Panc1 (cell line): ENCODE data around the gene PDE4A. TPM values are rescaled to one million over a fixed set of nuclear protein-coding genes. Genes with fewer than 3 reads are reported as not detected.

Experiments used
- ATAC-seq: fragments of 200-7000 bp; cut with Tn5 transposase; 2 replicates; pipeline ENCODE4 v1.9.1; 2020; ENCODE audit warnings: mild to moderate bottlenecking, moderate library complexity
- BruUV-seq: library from RNA; stranded (reverse); fragments of 400-500 nt; replicated peaks from 2 replicates; lab custom pipeline; 2021; lab: Mats Ljungman, UMichigan
- CTCF ChIA-PET: fragments of 300-600 bp; sonication (Branson Sonifier 250); formaldehyde crosslinking; loops from one replicate; lab custom pipeline; 2022; ENCODE audit warnings: antibody characterized with exemption; lab: Charles Lee
- POLR2A ChIA-PET: fragments of 300-600 bp; sonication (Branson Sonifier 250); formaldehyde crosslinking; loops from one replicate; lab custom pipeline; 2022; ENCODE audit warnings: antibody characterized with exemption; lab: Charles Lee
- DNase-seq: peaks from one replicate; pipeline ENCODE4 v3.0.0-alpha.2; 2010; ENCODE audit warnings: low read depth, low spot score
- H3K27ac ChIP-seq: 2 replicates; pipeline ENCODE4 v1.5.1; 2011; ENCODE audit warnings: mild to moderate bottlenecking, low read length, inconsistent platforms
- H3K27me3 ChIP-seq: fragments of 200-500 bp; sonication (Bioruptor generic); 2 replicates; pipeline ENCODE4 v1.6.0; 2014; ENCODE audit warnings: low read length, inconsistent platforms; ENCODE audit not compliant: control insufficient read depth, insufficient read depth
- H3K36me3 ChIP-seq: fragments of 200-500 bp; sonication (Bioruptor generic); 2 replicates; pipeline ENCODE4 v1.5.1; 2014; ENCODE audit warnings: inconsistent platforms, mild to moderate bottlenecking, low read length, moderate library complexity; ENCODE audit not compliant: control insufficient read depth, insufficient read depth
- H3K4me1 ChIP-seq: 2 replicates; pipeline ENCODE4 v1.5.1; 2011; ENCODE audit warnings: inconsistent platforms, mild to moderate bottlenecking, low read length, moderate library complexity; ENCODE audit not compliant: control insufficient read depth, insufficient read depth
- H3K4me3 ChIP-seq, 2 experiments: 2 replicates each; pipeline ENCODE4 v1.5.1; 2011 to 2012; ENCODE audit warnings: low read depth in 2 of 2, low read length in 2 of 2, mild to moderate bottlenecking in 2 of 2, inconsistent platforms in 1 of 2, moderate library complexity in 1 of 2
- H3K9me3 ChIP-seq: fragments of 200-500 bp; sonication (Bioruptor generic); 2 replicates; pipeline ENCODE4 v1.5.1; 2014; ENCODE audit warnings: low read depth, mild to moderate bottlenecking, inconsistent platforms, low read length, moderate library complexity; ENCODE audit not compliant: control insufficient read depth, insufficient read depth
- CTCF ChIP-seq: fragments of 450-650 bp; IDR thresholded peaks from 2 replicates; pipeline ENCODE4 v1.5.1; 2017; ENCODE audit warnings: mild to moderate bottlenecking
- POLR2AphosphoS5 ChIP-seq: IDR thresholded peaks from 2 replicates; pipeline ENCODE4 v1.6.1; 2012; ENCODE audit warnings: mild to moderate bottlenecking, low read depth, low read length, moderate library complexity
- REST ChIP-seq, 2 experiments: IDR thresholded peaks; 2 replicates each; pipeline ENCODE4 v1.6.1; 2011 to 2012; ENCODE audit warnings: low read depth in 2 of 2, control low read depth in 1 of 2, low read length in 1 of 2, mild to moderate bottlenecking in 1 of 2, moderate library complexity in 1 of 2; ENCODE audit not compliant: insufficient read depth in 1 of 2
- SIN3A ChIP-seq: IDR thresholded peaks from 2 replicates; pipeline ENCODE4 v1.6.1; 2012; ENCODE audit warnings: low read depth, mild to moderate bottlenecking, low read length, moderate library complexity, borderline replicate concordance; ENCODE audit not compliant: insufficient read depth
- TCF7L2 ChIP-seq: IDR thresholded peaks from 2 replicates; pipeline ENCODE4 v1.6.1; 2011; ENCODE audit warnings: mild to moderate bottlenecking, low read depth, low read length, inconsistent platforms
- in situ Hi-C: cut with HindIII; loops from 2 replicates; pipeline ENCODE4 v1.10.0; 2016; ENCODE audit warnings: low sequenced_read_pairs, low pct_unique_long_range_greater_than_20kb
- intact Hi-C: fragments of 100-400 bp; cut with micrococcal nuclease; formaldehyde crosslinking; loops from one replicate; pipeline ENCODE4 v1.10.0; 2022; ENCODE audit not compliant: unreplicated experiment
- total RNA-seq: library from RNA; stranded (reverse); gene quantifications from one replicate; pipeline ENCODE4 v1.2.1, GENCODE V29; 2021; ENCODE audit not compliant: unreplicated experiment

PDE4A gene
- total RNA-seq, 1 experiment from 2014 or later: 25.8 TPM

- ChIA-PET CTCF (no interaction called here), POLR2A (interaction anchor here (0.6 kb wide), 1 partner anchor 459 kb away, joined by 6 read pairs; no protein-coding TSS in a partner anchor)
- in situ Hi-C loops: no loop called here
- Histone ChIP-seq H3K4me3 (no peak overlapping the region), H3K27me3 (no peaks in the 10 kb centered on the region), H3K36me3 (no peaks in the 10 kb centered on the region), H3K4me1 (no peaks in the 10 kb centered on the region), H3K27ac (no peak overlapping the region), H3K9me3 (no peaks in the 10 kb centered on the region)
- BruUV-seq: no TSS peak
- DNase-seq: no peak
- ATAC-seq: no peak
- TF ChIP-seq SIN3A: no peak
- TF ChIP-seq CTCF: no peak
- no peak for TF ChIP-seq POLR2AphosphoS5
- TF ChIP-seq TCF7L2: no peak
- no peak for TF ChIP-seq REST (IDR thresholded peaks at IDR 0.05; ENCODE audit: insufficient read depth in 1 of 2, low read depth in 2 of 2, low read length in 1 of 2)
- intact Hi-C loops: no loop called here
Measured at GRCh38 chr19:10452726-10453618, 32.6 kb downstream of the PDE4A start.

- intact Hi-C loops (no loop called here), in situ Hi-C loops (no loop called here)
- ChIA-PET CTCF (no interaction called here), POLR2A (no interaction called here)
- H3K9me3 ChIP-seq: no peaks in the 10 kb centered on the region
- ATAC-seq (no peak), DNase-seq (no peak)
- no peaks in the 10 kb centered on the region for H3K36me3 ChIP-seq
- no peak for TF ChIP-seq SIN3A
- TF ChIP-seq REST (IDR thresholded peaks at IDR 0.05; ENCODE audit: insufficient read depth in 1 of 2, low read depth in 2 of 2, low read length in 1 of 2): no peak
- TF ChIP-seq POLR2AphosphoS5: no peak
- no peak for TF ChIP-seq CTCF
- TF ChIP-seq TCF7L2: no peak
- no peaks in the 10 kb centered on the region for H3K27me3 ChIP-seq
- BruUV-seq: no TSS peak
- H3K27ac ChIP-seq: no peak overlapping the region
- no peak overlapping the region for H3K4me3 ChIP-seq
- H3K4me1 ChIP-seq: no peaks in the 10 kb centered on the region
Measured at GRCh38 chr19:10453852-10454251, 33.5 kb downstream of the PDE4A start.
